Natural killer cell (primary cell): Measurements from ENCODE around the gene CMTR1. TPM values are rescaled to one million over a fixed set of nuclear protein-coding genes. Genes with fewer than 3 reads are reported as not detected.
A peak's percentile ranks its signal among the peaks of the same experiment; 100 is the strongest.

Experiments
- ATAC-seq, 3 donors: fragments of 150-1000 bp in 2 of 3; fragments of 200-7000 bp in 1 of 3; cut with Tn5 transposase; 1 replicate in 1 of 3; 2 replicates in 2 of 3; pipeline ENCODE4 v1.10.0; 2021; ENCODE audit warnings: mild to moderate bottlenecking in 2 of 3, moderate library complexity in 2 of 3
- DNase-seq, 2 donors: peaks; one replicate each; pipeline versions ENCODE4 v3.0.0 to v3.0.0-alpha.2; 2013 to 2021; ENCODE audit warnings: mixed read lengths in 1 of 2
- H3K27ac ChIP-seq: one replicate; pipeline ENCODE4 v1.5.1; 2013; ENCODE audit warnings: mild to moderate bottlenecking, low read length
- H3K27me3 ChIP-seq: one replicate; pipeline ENCODE4 v1.6.1; 2013; ENCODE audit warnings: low read length; ENCODE audit not compliant: control insufficient read depth, insufficient read depth
- H3K36me3 ChIP-seq: one replicate; pipeline ENCODE4 v1.6.1; 2013; ENCODE audit warnings: low read length; ENCODE audit not compliant: control insufficient read depth, insufficient read depth
- H3K4me1 ChIP-seq: one replicate; pipeline ENCODE4 v1.6.1; 2013; ENCODE audit warnings: low read length; ENCODE audit not compliant: control insufficient read depth, insufficient read depth
- H3K4me3 ChIP-seq: one replicate; pipeline ENCODE4 v1.5.1; 2013; ENCODE audit warnings: low read length
- H3K9me3 ChIP-seq: one replicate; pipeline ENCODE4 v1.6.1; 2013; ENCODE audit warnings: low read length; ENCODE audit not compliant: control insufficient read depth, insufficient read depth
- H3K27ac Mint-ChIP-seq, 2 donors: one replicate each; pipeline ENCODE4 v1.8.0; 2022; ENCODE audit warnings: mild to moderate bottlenecking in 2 of 2, mixed read lengths in 2 of 2, moderate library complexity in 1 of 2
- H3K27me3 Mint-ChIP-seq, 2 donors: one replicate each; pipeline ENCODE4 v1.8.0; 2022; ENCODE audit warnings: low read depth in 2 of 2, mixed read lengths in 2 of 2
- H3K36me3 Mint-ChIP-seq: one replicate; pipeline ENCODE4 v1.8.0; 2022; ENCODE audit warnings: mixed read lengths
- H3K4me1 Mint-ChIP-seq, 2 donors: one replicate each; pipeline ENCODE4 v1.8.0; 2022; ENCODE audit warnings: mixed read lengths in 2 of 2
- H3K4me3 Mint-ChIP-seq: one replicate; pipeline ENCODE4 v1.8.0; 2022; ENCODE audit warnings: mild to moderate bottlenecking, moderate library complexity, mixed read lengths
- H3K9me3 Mint-ChIP-seq, 2 donors: one replicate each; pipeline ENCODE4 v1.8.0; 2022; ENCODE audit warnings: mixed read lengths in 2 of 2
- WGBS: methylation state at CpG from one replicate; pipeline ENCODE4 v1.1.7; 2013; ENCODE audit warnings: missing lambda C conversion rate; ENCODE audit not compliant: insufficient coverage; 5-methylcytosine and 5-hydroxymethylcytosine counted together
- intact Hi-C: fragments of 100-400 bp; cut with micrococcal nuclease; formaldehyde crosslinking; loops from one replicate; pipeline ENCODE4 v1.14.2; 2022
- total RNA-seq, 4 donors: library from RNA; stranded (reverse); fragments of 120-200 nt in 1 of 4; gene quantifications; one replicate each; pipeline versions ENCODE4 v1.2.3 to v1.2.4, GENCODE V29; 2013 to 2022
- TF ChIP-seq, protein P1 (sequence below): fragments of 200-600 bp; IDR thresholded peaks from one replicate; pipeline ENCODE4 v1.8.0; 2022; ENCODE audit warnings: antibody characterized with exemption

Gene CMTR1
- total RNA-seq, 3 donors from 2014 or later (not counting 1 experiment from before 2014, with no cell fraction given), result 85.0 to 111 (median 94.7) TPM

DNA sequence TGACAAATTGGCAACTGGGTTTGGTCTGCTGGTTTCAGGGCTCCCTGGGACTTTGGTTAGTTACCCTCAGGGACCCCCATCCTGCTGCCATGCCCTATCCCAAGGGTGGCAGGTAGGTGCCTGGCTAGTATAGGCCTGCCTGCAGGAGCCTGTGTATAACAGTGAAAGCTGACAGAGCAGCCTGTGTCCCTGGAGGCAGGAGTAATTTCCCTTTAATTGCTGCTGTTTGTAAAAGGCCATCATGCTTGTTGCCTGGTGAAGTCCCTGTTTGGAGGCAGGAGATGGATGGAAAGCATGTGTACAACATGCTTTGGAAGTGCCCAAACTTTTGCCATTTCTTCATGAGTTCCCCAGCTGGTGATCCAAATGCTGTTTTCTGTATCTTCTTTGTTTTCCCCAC lies 30.1 kb downstream of the CMTR1 start:
- no peaks in the 10 kb centered on the region for H3K4me1 ChIP-seq
- Mint-ChIP-seq H3K4me1 (peaks cover 0 to 6% of the 10 kb centered on the region in 2 donors), H3K4me3 (no peak overlapping the region), H3K27me3 (no peaks in the 10 kb centered on the region), H3K9me3 (no peaks in the 10 kb centered on the region), H3K27ac (peak overlapping the region in 1 of 2 donors; percentile 8), H3K36me3 (peaks cover 17% of the 10 kb centered on the region)
- intact Hi-C loops, result no loop called here
- H3K4me3 ChIP-seq, result no peak overlapping the region
- no peaks in the 10 kb centered on the region for H3K9me3 ChIP-seq
- DNase-seq, result no peak
- no peaks in the 10 kb centered on the region for H3K27me3 ChIP-seq
- no peak overlapping the region for H3K27ac ChIP-seq
- TF ChIP-seq, protein P1, sequence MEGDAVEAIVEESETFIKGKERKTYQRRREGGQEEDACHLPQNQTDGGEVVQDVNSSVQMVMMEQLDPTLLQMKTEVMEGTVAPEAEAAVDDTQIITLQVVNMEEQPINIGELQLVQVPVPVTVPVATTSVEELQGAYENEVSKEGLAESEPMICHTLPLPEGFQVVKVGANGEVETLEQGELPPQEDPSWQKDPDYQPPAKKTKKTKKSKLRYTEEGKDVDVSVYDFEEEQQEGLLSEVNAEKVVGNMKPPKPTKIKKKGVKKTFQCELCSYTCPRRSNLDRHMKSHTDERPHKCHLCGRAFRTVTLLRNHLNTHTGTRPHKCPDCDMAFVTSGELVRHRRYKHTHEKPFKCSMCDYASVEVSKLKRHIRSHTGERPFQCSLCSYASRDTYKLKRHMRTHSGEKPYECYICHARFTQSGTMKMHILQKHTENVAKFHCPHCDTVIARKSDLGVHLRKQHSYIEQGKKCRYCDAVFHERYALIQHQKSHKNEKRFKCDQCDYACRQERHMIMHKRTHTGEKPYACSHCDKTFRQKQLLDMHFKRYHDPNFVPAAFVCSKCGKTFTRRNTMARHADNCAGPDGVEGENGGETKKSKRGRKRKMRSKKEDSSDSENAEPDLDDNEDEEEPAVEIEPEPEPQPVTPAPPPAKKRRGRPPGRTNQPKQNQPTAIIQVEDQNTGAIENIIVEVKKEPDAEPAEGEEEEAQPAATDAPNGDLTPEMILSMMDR, result no peak
- peaks cover 66% of the 10 kb centered on the region for H3K36me3 ChIP-seq
- ATAC-seq, result no peak

DNA sequence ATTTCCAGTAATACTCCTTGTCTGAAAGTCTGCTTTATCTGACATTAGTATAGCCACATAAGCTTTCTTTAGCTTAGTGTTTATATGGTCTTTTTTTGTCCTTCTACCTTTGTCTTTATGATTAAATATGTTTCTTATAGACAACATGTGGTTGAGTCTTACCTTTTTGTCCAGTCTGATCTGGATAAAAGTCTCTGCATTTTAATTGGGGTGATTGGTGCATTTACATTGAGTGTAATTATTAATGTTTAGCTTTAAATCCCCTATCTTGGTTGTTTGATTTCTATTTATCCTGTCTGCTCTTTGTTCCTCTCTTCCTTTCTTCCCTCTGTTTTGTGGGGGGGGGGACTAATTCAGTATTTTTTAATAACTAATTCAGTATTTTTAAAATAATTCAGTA lies 34.7 kb downstream of the CMTR1 start:
- Histone ChIP-seq H3K36me3 (peaks cover 48% of the 10 kb centered on the region), H3K9me3 (no peaks in the 10 kb centered on the region), H3K4me1 (no peaks in the 10 kb centered on the region), H3K27me3 (no peaks in the 10 kb centered on the region), H3K4me3 (no peak overlapping the region), H3K27ac (no peak overlapping the region)
- Mint-ChIP-seq H3K4me1 (peaks cover 0 to 6% of the 10 kb centered on the region in 2 donors), H3K27me3 (no peaks in the 10 kb centered on the region), H3K9me3 (no peaks in the 10 kb centered on the region), H3K4me3 (no peak overlapping the region), H3K27ac (no peak overlapping the region), H3K36me3 (peaks cover 17% of the 10 kb centered on the region)
- intact Hi-C loops, result no loop called here
- DNase-seq (no peak), ATAC-seq (no peak)
- TF ChIP-seq, protein P1, result no peak

DNA sequence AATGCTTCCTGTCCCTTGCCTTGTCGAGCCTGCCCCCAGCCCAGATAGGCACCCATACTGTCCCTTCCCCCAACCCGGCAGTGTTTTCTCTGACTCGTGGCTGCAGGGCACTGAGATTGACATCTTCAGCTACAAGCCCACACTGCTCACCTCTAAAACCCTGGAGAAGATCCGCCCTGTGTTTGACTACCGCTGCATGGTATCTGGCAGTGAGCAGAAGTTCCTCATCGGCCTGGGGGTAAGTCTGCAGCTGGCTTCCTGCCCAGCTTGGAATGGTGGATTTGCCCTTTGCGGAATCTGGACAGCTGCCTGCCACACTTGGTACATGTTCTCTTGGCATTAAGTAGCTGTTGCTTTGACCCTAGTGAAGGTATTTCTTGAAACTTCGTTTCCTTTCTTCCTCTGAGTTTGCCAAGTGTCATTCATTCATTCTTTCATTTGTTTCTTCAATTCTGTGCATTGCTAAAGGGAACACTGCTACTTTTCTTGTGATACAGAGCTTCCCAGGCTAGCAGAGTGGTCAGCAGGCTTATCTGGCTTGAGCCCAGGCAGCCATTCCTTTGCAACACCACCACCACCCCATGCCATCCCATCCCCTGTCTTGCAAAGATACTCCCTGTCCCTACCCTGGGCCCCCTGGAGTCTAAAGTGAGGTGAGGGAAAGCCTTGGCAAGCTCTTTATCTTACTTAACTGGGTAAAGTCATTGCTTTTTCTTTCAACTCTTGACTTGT lies 40.5 kb downstream of the CMTR1 start:
- Mint-ChIP-seq H3K9me3 (no peaks in the 10 kb centered on the region), H3K36me3 (peaks cover 20% of the 10 kb centered on the region)

More for the DNA sequence above, 40.5 kb downstream of the CMTR1 start:
- Mint-ChIP-seq H3K4me1 (peaks cover 0 to 4% of the 10 kb centered on the region in 2 donors), H3K27ac (no peak overlapping the region), H3K27me3 (no peaks in the 10 kb centered on the region), H3K4me3 (no peak overlapping the region)
- ATAC-seq, result no peak
- H3K4me1 ChIP-seq, result no peaks in the 10 kb centered on the region
- H3K27me3 ChIP-seq, result no peaks in the 10 kb centered on the region
- WGBS, result 87% methylated on average over 8 of the region's 8 CpGs
- H3K36me3 ChIP-seq, result peaks cover 82% of the 10 kb centered on the region
- H3K27ac ChIP-seq, result no peak overlapping the region
- DNase-seq, result no peak
- TF ChIP-seq, protein P1, result no peak
- H3K9me3 ChIP-seq, result no peaks in the 10 kb centered on the region
- intact Hi-C loops, result no loop called here
- H3K4me3 ChIP-seq, result no peak overlapping the region
